Stimulated activated CD4-positive, alpha-beta T cell treated with anti-CD3 and anti-CD28 coated beads, Interleukin-1b, Interleukin-23, amount 100 ng/mL, for 4 hours (primary cell): ENCODE measurements around the gene KRAS.

Experiments used
- DNase-seq, 2 donors: peaks; one replicate each; pipeline ENCODE4 v3.0.0-alpha.2; 2020; ENCODE audit warnings: low read depth in 2 of 2

Gene KRAS

GRCh38 chr12:25195056-25195971, 55.4 kb downstream of the KRAS start, which contains the start of the genes DNAI7 and ETFRF1:
Gene DNAI7, minus strand, starts transcription at chr12:25195160. Its CDS starts 82 bp downstream, at chr12:25195078.
Gene ETFRF1, plus strand, starts transcription at chr12:25195237. Its CDS starts 8,720 bp downstream, at chr12:25203957.
- DNase-seq: peak; percentile 88 to 95

- no peak for DNase-seq
Observed at GRCh38 chr12:25194722-25195055, 56.0 kb downstream of the KRAS start.

- no peak for DNase-seq
Observed at GRCh38 chr12:25194214-25194613, 56.5 kb downstream of the KRAS start.

GRCh38 chr12:25190793-25191192, 59.9 kb downstream of the KRAS start:
- DNase-seq: no peak

- no peak for DNase-seq
Observed at GRCh38 chr12:25189656-25190055, 61.1 kb downstream of the KRAS start.

- DNase-seq: no peak
Observed at GRCh38 chr12:25187781-25188180, 62.9 kb downstream of the KRAS start.

- no peak for DNase-seq
Observed at GRCh38 chr12:25186788-25187402, 63.8 kb downstream of the KRAS start.

- DNase-seq: no peak
Observed at GRCh38 chr12:25186038-25186787, 64.5 kb downstream of the KRAS start.

- DNase-seq: no peak
Observed at GRCh38 chr12:25184132-25184531, 66.6 kb downstream of the KRAS start.

- DNase-seq: no peak
Observed at GRCh38 chr12:25182765-25183164, 68.0 kb downstream of the KRAS start.

- DNase-seq: no peak
Observed at GRCh38 chr12:25162866-25163265, 87.9 kb downstream of the KRAS start.

- DNase-seq: no peak
Observed at GRCh38 chr12:25156061-25156460, 94.7 kb downstream of the KRAS start.

GRCh38 chr12:25155022-25155576, 95.6 kb downstream of the KRAS start:
- no peak for DNase-seq
